K562 (cell line): ENCODE results near the gene TMEM260. TPM values are rescaled to one million over a fixed set of nuclear protein-coding genes. Genes with fewer than 3 reads are reported as not detected.

Experiments used
- ATF7 ChIP-seq: fragments of 450-650 bp; IDR thresholded peaks from 2 replicates; pipeline ENCODE4 v1.7.1; 2014; ENCODE audit warnings: mild to moderate bottlenecking, moderate library complexity
- CC2D1A ChIP-seq: fragments of 450-650 bp; IDR thresholded peaks from 2 replicates; pipeline ENCODE4 v1.6.1; 2017; ENCODE audit warnings: mild to moderate bottlenecking
- EP400 ChIP-seq: fragments of 450-650 bp; IDR thresholded peaks from 2 replicates; pipeline ENCODE4 v1.6.1; 2017; ENCODE audit warnings: antibody characterized with exemption, mild to moderate bottlenecking, moderate library complexity
- HOXB6 ChIP-seq: fragments of 250-450 bp; sonication (Bioruptor Pico); IDR thresholded peaks from 2 replicates; pipeline ENCODE4 v1.5.1; 2022; ENCODE audit warnings: mild to moderate bottlenecking, borderline replicate concordance
- HSF4 ChIP-seq: fragments of 250-450 bp; sonication (Bioruptor Pico); IDR thresholded peaks from 2 replicates; pipeline ENCODE4 v2.1.2; 2022; ENCODE audit warnings: mild to moderate bottlenecking, moderate library complexity, borderline replicate concordance
- NFIC ChIP-seq: fragments of 450-650 bp; IDR thresholded peaks from 2 replicates; pipeline ENCODE4 v1.6.1; 2017; ENCODE audit warnings: mild to moderate bottlenecking, inconsistent platforms
- NFXL1 ChIP-seq: fragments of 450-650 bp; formaldehyde crosslinking; IDR thresholded peaks from 2 replicates; pipeline ENCODE4 v1.4.0; 2021; ENCODE audit warnings: mild to moderate bottlenecking
- NR3C1 ChIP-seq: sonication (generic); formaldehyde crosslinking; IDR thresholded peaks from 2 replicates; pipeline ENCODE4 v1.8.1; 2022; ENCODE audit warnings: missing genetic modification reagents
- NUFIP1 ChIP-seq: fragments of 450-650 bp; IDR thresholded peaks from 2 replicates; pipeline ENCODE4 v1.6.1; 2018; ENCODE audit not compliant: partially characterized antibody
- PATZ1 ChIP-seq: fragments of 250-450 bp; sonication (Bioruptor Pico); IDR thresholded peaks from 2 replicates; pipeline ENCODE4 v1.5.0; 2020; ENCODE audit warnings: mild to moderate bottlenecking, borderline replicate concordance
- PURB ChIP-seq: sonication (generic); formaldehyde crosslinking; IDR thresholded peaks from 2 replicates; pipeline ENCODE4 v1.9.0; 2021; ENCODE audit warnings: low read depth, mild to moderate bottlenecking, missing genetic modification reagents
- RAD21 ChIP-seq, 2 experiments: fragments of 250-450 bp in 1 of 2; fragments of 450-650 bp in 1 of 2; sonication (Bioruptor Pico) in 1 of 2; formaldehyde crosslinking in 1 of 2; IDR thresholded peaks in 1 of 2; conservative IDR thresholded peaks in 1 of 2; 2 replicates each; pipeline versions ENCODE4 v1.4.0 to v1.8.0; 2020 to 2022; ENCODE audit warnings: mild to moderate bottlenecking in 2 of 2, moderate library complexity in 1 of 2
- RUNX1 ChIP-seq: sonication (generic); IDR thresholded peaks from 2 replicates; pipeline ENCODE4 v1.6.1; 2016; ENCODE audit warnings: antibody characterized with exemption, low read depth
- SMAD4 ChIP-seq: fragments of 250-450 bp; sonication (Bioruptor Pico); conservative IDR thresholded peaks from 2 replicates; pipeline ENCODE4 v1.8.0; 2021; ENCODE audit warnings: inconsistent platforms, mild to moderate bottlenecking, moderate library complexity
- SRSF3 ChIP-seq: fragments of 200-400 bp; formaldehyde crosslinking; IDR thresholded peaks from 2 replicates; pipeline ENCODE4 v1.6.1; 2016; ENCODE audit warnings: mild to moderate bottlenecking, low read length, moderate library complexity; ENCODE audit not compliant: insufficient read depth
- ZNF133 ChIP-seq: fragments of 250-450 bp; sonication (Bioruptor Pico); IDR thresholded peaks from 2 replicates; pipeline ENCODE4 v1.4.0; 2020; ENCODE audit warnings: mild to moderate bottlenecking
- ZNF23 ChIP-seq: fragments of 250-450 bp; sonication (Bioruptor Pico); IDR thresholded peaks from 2 replicates; pipeline ENCODE4 v1.4.0; 2020; ENCODE audit warnings: mild to moderate bottlenecking
- ZNF695 ChIP-seq: fragments of 450-650 bp; formaldehyde crosslinking; IDR thresholded peaks from 2 replicates; pipeline ENCODE4 v1.4.0; 2020; ENCODE audit warnings: mild to moderate bottlenecking, moderate library complexity
- polyA plus RNA-seq, 8 experiments: library from polyadenylated mRNA; depleted of rRNA in 4 of 8; stranded (reverse) in 5 of 8; unstranded in 3 of 8; fragments of >200 nt; fragmentation: Nextera tagmentation in 2 of 8; fragmentation: Illumina TruSeq in 1 of 8; extraction: Ambion mirVana in 2 of 8; extraction: Trizol in 1 of 8; gene quantifications; 2 replicates each; pipeline versions ENCODE4 v1.2.1 to v1.2.3, GENCODE V29; 2011 to 2014; ENCODE audit warnings: inconsistent platforms in 1 of 8, missing spikeins in 1 of 8
- total RNA-seq, 7 experiments: library from RNA; depleted of rRNA in 6 of 7; stranded (reverse); fragments of >200 nt in 6 of 7; fragmentation: Illumina TruSeq in 2 of 7; extraction: Trizol in 2 of 7; gene quantifications; 2 replicates each; pipeline versions ENCODE4 v1.2.1 to v1.2.3, GENCODE V29; 2011 to 2021; ENCODE audit warnings: low replicate concordance in 1 of 7
- TF ChIP-seq, protein P1 (sequence below), 3 experiments: IDR thresholded peaks in 2 of 3; conservative IDR thresholded peaks in 1 of 3; 2 replicates each; pipeline ENCODE4 v1.5.1; 2011 to 2012; ENCODE audit warnings: low read length in 3 of 3, mild to moderate bottlenecking in 3 of 3, control low read depth in 2 of 3, improper control_type of control experiment in 1 of 3, inconsistent platforms in 1 of 3, low read depth in 1 of 3, mixed read lengths in 1 of 3, moderate library complexity in 1 of 3; ENCODE audit not compliant: insufficient read depth in 2 of 3
- TF ChIP-seq, protein P2 (sequence below): fragments of 450-650 bp; conservative IDR thresholded peaks from 2 replicates; pipeline ENCODE4 v1.6.1; 2016; ENCODE audit warnings: missing genetic modification characterization, low read depth, mild to moderate bottlenecking, control low read depth, missing compliant biosample characterization
- TF ChIP-seq, protein P3 (sequence below): fragments of 450-650 bp; IDR thresholded peaks from 2 replicates; pipeline ENCODE4 v1.6.1; 2018; ENCODE audit warnings: mild to moderate bottlenecking, low read depth; ENCODE audit not compliant: partially characterized antibody

TMEM260 gene
- total and polyA plus RNA-seq, 9 of the 15 experiments (the other 6 are each of a cell fraction or from before 2014, with no cell fraction given), result 2.2 to 9.4 (median 6.0) TPM

DNA sequence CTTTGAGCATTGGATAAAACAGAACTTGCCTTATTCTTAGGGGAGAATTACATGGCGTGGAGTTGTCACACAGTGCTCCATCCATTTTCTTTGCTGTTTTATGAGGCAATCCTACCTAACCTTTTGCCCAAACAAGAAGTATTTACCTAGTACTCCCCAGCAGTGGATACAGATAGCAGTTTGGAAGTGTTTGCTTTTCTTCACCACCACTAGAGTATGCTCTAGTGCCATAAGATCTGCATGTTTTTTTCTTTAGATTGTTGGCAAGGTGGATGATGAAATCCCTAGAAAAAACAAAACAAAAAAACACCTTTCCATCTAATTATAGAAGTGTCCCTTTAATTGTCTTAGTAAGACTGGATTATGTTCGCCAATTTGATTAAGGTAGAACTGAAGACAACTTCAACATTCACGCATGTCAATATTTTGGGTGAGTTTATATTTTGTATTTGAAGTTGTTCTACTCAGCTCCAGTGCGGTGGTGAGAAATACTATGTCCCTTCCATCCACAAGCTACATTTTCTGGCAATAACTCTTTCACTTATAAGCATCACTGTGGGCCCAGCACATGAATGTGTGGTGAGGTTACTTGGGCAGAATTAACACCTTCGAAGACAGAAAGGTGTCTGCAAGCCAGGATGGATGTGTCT is 23.6 kb upstream of the TMEM260 start (continued):
- TF ChIP-seq, protein P1, sequence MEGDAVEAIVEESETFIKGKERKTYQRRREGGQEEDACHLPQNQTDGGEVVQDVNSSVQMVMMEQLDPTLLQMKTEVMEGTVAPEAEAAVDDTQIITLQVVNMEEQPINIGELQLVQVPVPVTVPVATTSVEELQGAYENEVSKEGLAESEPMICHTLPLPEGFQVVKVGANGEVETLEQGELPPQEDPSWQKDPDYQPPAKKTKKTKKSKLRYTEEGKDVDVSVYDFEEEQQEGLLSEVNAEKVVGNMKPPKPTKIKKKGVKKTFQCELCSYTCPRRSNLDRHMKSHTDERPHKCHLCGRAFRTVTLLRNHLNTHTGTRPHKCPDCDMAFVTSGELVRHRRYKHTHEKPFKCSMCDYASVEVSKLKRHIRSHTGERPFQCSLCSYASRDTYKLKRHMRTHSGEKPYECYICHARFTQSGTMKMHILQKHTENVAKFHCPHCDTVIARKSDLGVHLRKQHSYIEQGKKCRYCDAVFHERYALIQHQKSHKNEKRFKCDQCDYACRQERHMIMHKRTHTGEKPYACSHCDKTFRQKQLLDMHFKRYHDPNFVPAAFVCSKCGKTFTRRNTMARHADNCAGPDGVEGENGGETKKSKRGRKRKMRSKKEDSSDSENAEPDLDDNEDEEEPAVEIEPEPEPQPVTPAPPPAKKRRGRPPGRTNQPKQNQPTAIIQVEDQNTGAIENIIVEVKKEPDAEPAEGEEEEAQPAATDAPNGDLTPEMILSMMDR (IDR thresholded peaks at IDR 0.05 in 2 of 3, conservative IDR thresholded peaks at IDR 0.05 in 1 of 3; ENCODE audit: insufficient read depth in 2 of 3, low read depth in 1 of 3, low read length in 3 of 3), result peak; percentile 35 to 79 (median 64); a peak in 5 of 6 replicates
- TF ChIP-seq PURB (CRISPR knock-in tag), result no peak
- TF ChIP-seq CC2D1A, result no peak
- no peak for TF ChIP-seq RUNX1
- TF ChIP-seq HOXB6 (CRISPR knock-in tag), result no peak
- no peak for TF ChIP-seq SMAD4 (CRISPR knock-in tag)
- peak; percentile 77 to 86 for TF ChIP-seq RAD21 (CRISPR knock-in tag; conservative IDR thresholded peaks at IDR 0.05 in 1 of 2, IDR thresholded peaks at IDR 0.05 in 1 of 2)
- no peak for TF ChIP-seq NFXL1 (CRISPR knock-in tag)
- TF ChIP-seq NUFIP1, result no peak
- TF ChIP-seq, protein P2, sequence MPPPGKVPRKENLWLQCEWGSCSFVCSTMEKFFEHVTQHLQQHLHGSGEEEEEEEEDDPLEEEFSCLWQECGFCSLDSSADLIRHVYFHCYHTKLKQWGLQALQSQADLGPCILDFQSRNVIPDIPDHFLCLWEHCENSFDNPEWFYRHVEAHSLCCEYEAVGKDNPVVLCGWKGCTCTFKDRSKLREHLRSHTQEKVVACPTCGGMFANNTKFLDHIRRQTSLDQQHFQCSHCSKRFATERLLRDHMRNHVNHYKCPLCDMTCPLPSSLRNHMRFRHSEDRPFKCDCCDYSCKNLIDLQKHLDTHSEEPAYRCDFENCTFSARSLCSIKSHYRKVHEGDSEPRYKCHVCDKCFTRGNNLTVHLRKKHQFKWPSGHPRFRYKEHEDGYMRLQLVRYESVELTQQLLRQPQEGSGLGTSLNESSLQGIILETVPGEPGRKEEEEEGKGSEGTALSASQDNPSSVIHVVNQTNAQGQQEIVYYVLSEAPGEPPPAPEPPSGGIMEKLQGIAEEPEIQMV (tag), result no peak
- TF ChIP-seq ATF7, result peak; percentile 50
- TF ChIP-seq EP400, result peak; percentile 34; the same call in 1 of the 2 replicates
- TF ChIP-seq ZNF133, result no peak
- no peak for TF ChIP-seq NR3C1 (CRISPR knock-in tag)
- no peak for TF ChIP-seq PATZ1 (CRISPR knock-in tag)
- no peak for TF ChIP-seq ZNF695 (CRISPR knock-in tag)
- TF ChIP-seq HSF4 (CRISPR knock-in tag), result no peak
- no peak for TF ChIP-seq ZNF23 (CRISPR knock-in tag)
- no peak for TF ChIP-seq NFIC
- TF ChIP-seq SRSF3, result no peak
- TF ChIP-seq, protein P3, sequence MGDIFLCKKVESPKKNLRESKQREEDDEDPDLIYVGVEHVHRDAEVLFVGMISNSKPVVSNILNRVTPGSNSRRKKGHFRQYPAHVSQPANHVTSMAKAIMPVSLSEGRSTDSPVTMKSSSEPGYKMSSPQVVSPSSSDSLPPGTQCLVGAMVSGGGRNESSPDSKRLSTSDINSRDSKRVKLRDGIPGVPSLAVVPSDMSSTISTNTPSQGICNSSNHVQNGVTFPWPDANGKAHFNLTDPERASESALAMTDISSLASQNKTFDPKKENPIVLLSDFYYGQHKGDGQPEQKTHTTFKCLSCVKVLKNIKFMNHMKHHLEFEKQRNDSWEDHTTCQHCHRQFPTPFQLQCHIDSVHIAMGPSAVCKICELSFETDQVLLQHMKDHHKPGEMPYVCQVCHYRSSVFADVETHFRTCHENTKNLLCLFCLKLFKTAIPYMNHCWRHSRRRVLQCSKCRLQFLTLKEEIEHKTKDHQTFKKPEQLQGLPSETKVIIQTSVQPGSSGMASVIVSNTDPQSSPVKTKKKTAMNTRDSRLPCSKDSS, result no peak
